OCI-LY3 (cell line): ENCODE data around the gene AACS.
"Not testable (repeated sequence)": the region's sequence is repeated elsewhere in the genome, so short reads cannot be mapped to it uniquely, and the experiment has no call there.

Source experiments
- H2AFZ ChIP-seq: fragments of 200-600, 300-600 bp; shearing (Covaris generic); 2 replicates; pipeline ENCODE4 v1.6.0; 2014; ENCODE audit warnings: antibody characterized with exemption, low read depth, low read length
- H3K27ac ChIP-seq: fragments of 200-600, 300-600 bp; sonication (generic); 2 replicates; pipeline ENCODE4 v1.5.1; 2014; ENCODE audit warnings: mild to moderate bottlenecking, low read length, moderate library complexity, mixed read lengths
- H3K27me3 ChIP-seq: fragments of 200-600, 300-600 bp; sonication (generic); 2 replicates; pipeline ENCODE4 v1.6.1; 2014; ENCODE audit warnings: low read depth, low read length, mixed read lengths
- H3K36me3 ChIP-seq: fragments of 200-600, 300-600 bp; sonication (generic); replicated peaks from 2 replicates; pipeline ENCODE3; 2014; ENCODE audit warnings: low read depth, low read length, mixed read lengths
- H3K4me1 ChIP-seq: fragments of 300-600, 200-600 bp; sonication (generic); 2 replicates; pipeline ENCODE4 v1.6.1; 2014; ENCODE audit warnings: low read length, mixed read lengths
- H3K4me2 ChIP-seq: fragments of 200-600, 300-600 bp; sonication (generic); 2 replicates; pipeline ENCODE4 v1.6.1; 2014; ENCODE audit warnings: low read length, mixed read lengths
- H3K4me3 ChIP-seq: fragments of 300-600, 200-600 bp; sonication (generic); 2 replicates; pipeline ENCODE4 v1.5.1; 2014; ENCODE audit warnings: antibody characterized with exemption, mild to moderate bottlenecking, low read length, moderate library complexity
- H3K79me2 ChIP-seq: fragments of 300-600, 200-600 bp; shearing (Covaris generic); 2 replicates; pipeline ENCODE4 v1.6.1; 2014; ENCODE audit warnings: mild to moderate bottlenecking, low read length, mixed read lengths
- H3K9ac ChIP-seq: fragments of 300-600, 200-600 bp; shearing (Covaris generic); 2 replicates; pipeline ENCODE4 v1.6.0; 2014; ENCODE audit warnings: mild to moderate bottlenecking, low read length, moderate library complexity
- H3K9me3 ChIP-seq: fragments of 200-600, 300-600 bp; shearing (Covaris generic); 2 replicates; pipeline ENCODE4 v1.6.1; 2014; ENCODE audit warnings: low read length, mixed read lengths; ENCODE audit not compliant: insufficient read depth
- H4K20me1 ChIP-seq: fragments of 200-600, 300-600 bp; sonication (generic); 2 replicates; pipeline ENCODE4 v1.6.1; 2016; ENCODE audit warnings: low read length, mixed read lengths; ENCODE audit not compliant: insufficient read depth
- EZH2phosphoT487 ChIP-seq: fragments of 200-600 bp; shearing (Covaris generic); IDR thresholded peaks from 2 replicates; pipeline ENCODE4 v1.6.1; 2018; ENCODE audit warnings: antibody characterized with exemption, mixed run types, low read depth
- TF ChIP-seq, protein P1 (sequence below): fragments of 200-600, 300-600 bp; sonication (generic); IDR thresholded peaks from 2 replicates; pipeline ENCODE4 v1.5.1; 2014; ENCODE audit warnings: antibody characterized with exemption, low read length, low read depth

AACS gene

DNA sequence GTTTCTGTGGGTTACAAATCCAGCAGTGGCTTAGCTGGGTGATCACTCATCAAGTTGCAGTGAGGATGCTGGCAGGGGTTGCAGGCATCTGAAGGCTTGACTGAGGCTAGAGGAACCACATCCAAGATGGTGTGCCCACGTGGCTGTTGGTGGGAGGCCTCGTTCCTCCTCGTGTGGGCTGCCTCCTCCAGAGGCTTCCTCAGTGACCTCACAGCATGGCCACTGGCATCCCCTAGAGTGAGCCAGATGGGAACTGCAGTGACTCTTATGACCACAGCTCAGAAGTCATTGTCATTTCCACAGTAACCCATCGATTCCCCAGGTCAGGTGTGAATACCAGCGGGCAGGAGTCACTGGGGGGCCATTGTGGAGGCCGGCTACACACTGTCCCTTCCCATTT is 17.8 kb downstream of the AACS start:
- Histone ChIP-seq H3K4me2 (no peak overlapping the region), H3K79me2 (no peaks in the 10 kb centered on the region), H3K27ac (no peak overlapping the region), H2AFZ (no peak overlapping the region), H3K9me3 (no peaks in the 10 kb centered on the region), H3K36me3 (peaks cover 17% of the 10 kb centered on the region), H4K20me1 (no peaks in the 10 kb centered on the region), H3K9ac (no peak overlapping the region), H3K27me3 (no peaks in the 10 kb centered on the region), H3K4me3 (no peak overlapping the region), H3K4me1 (no peaks in the 10 kb centered on the region)
- TF ChIP-seq, protein P1, sequence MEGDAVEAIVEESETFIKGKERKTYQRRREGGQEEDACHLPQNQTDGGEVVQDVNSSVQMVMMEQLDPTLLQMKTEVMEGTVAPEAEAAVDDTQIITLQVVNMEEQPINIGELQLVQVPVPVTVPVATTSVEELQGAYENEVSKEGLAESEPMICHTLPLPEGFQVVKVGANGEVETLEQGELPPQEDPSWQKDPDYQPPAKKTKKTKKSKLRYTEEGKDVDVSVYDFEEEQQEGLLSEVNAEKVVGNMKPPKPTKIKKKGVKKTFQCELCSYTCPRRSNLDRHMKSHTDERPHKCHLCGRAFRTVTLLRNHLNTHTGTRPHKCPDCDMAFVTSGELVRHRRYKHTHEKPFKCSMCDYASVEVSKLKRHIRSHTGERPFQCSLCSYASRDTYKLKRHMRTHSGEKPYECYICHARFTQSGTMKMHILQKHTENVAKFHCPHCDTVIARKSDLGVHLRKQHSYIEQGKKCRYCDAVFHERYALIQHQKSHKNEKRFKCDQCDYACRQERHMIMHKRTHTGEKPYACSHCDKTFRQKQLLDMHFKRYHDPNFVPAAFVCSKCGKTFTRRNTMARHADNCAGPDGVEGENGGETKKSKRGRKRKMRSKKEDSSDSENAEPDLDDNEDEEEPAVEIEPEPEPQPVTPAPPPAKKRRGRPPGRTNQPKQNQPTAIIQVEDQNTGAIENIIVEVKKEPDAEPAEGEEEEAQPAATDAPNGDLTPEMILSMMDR, result no peak
- no peak for TF ChIP-seq EZH2phosphoT487

DNA sequence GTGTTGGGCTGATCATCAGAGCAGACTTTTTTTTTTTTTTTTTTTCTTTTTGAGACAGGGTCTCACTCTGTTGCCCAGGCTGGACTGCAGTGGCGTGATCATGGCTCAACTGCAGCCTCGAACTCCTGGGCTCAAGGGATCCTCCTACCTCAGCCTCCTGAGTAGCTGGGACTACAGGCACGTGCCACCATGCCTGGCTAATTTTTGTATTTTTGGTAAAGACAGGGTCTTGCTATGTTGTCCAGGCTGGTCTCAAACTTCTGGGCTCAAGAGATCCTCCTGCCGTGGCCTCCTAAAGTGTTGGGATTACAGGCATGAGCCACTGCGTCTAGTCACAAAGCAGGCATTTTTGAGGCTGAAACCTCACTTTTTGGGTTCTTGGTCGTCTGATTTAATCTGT is 23.0 kb downstream of the AACS start:
- peaks cover 18% of the 10 kb centered on the region for H3K36me3 ChIP-seq
- H4K20me1 ChIP-seq, H3K4me1 ChIP-seq, H3K9ac ChIP-seq, H3K9me3 ChIP-seq, H2AFZ ChIP-seq, H3K27me3 ChIP-seq, H3K4me2 ChIP-seq, H3K27ac ChIP-seq, H3K79me2 ChIP-seq, H3K4me3 ChIP-seq: not testable (repeated sequence)

DNA sequence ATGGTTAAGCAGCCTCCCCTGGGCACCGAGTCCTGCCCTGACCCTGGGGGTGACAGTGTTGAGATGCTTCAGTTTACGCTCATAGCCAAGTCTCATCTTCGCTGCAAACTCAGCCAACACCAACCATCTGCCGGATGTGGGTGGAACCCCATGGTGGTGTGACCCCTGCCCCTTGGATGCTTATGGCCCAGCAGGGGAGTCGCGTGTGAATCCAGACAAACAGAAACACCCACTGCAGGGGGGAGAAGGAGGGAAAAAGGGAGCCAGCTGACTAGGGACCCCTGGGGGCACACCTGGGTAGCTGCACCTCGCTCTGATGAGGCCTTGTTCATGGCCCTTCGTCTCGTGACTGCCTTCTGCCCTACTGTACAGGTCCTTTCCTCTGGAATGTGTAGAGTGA is 23.8 kb downstream of the AACS start:
- Histone ChIP-seq H4K20me1 (no peaks in the 10 kb centered on the region; the same call in 1 of the 2 replicates), H3K27ac (no peak overlapping the region), H3K4me3 (no peak overlapping the region), H3K27me3 (no peaks in the 10 kb centered on the region), H2AFZ (no peak overlapping the region), H3K79me2 (no peaks in the 10 kb centered on the region), H3K9ac (no peak overlapping the region), H3K9me3 (no peaks in the 10 kb centered on the region), H3K4me1 (no peaks in the 10 kb centered on the region), H3K36me3 (peaks cover 18% of the 10 kb centered on the region), H3K4me2 (no peak overlapping the region)
- TF ChIP-seq, protein P1, result no peak
- TF ChIP-seq EZH2phosphoT487, result no peak

DNA sequence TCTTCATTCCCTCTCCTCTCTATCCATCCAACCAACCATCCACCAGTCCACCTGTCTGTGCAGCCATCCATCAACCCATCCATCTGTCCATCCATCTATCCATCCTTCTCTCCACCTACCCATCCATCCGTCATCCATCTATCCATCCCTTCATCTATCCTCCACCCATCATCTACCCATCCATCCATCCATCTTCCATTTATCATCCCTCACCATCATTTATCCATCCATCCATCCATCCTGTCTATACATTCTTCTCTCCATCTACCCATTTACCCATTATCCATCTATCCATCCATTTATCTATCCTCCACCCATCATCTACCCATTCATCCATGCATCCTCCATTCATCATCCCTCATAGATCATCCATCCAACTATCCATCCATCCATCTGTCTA is 24.4 kb downstream of the AACS start:
- H3K4me1 ChIP-seq, result no peaks in the 10 kb centered on the region
- no peak overlapping the region for H3K27ac ChIP-seq
- no peak overlapping the region for H2AFZ ChIP-seq
- H3K9me3 ChIP-seq, result no peaks in the 10 kb centered on the region
- no peak overlapping the region for H3K9ac ChIP-seq
- H3K4me2 ChIP-seq, result no peak overlapping the region
- H3K79me2 ChIP-seq, result no peaks in the 10 kb centered on the region
- no peak overlapping the region for H3K4me3 ChIP-seq
- H3K27me3 ChIP-seq, result no peaks in the 10 kb centered on the region
- no peaks in the 10 kb centered on the region; the same call in 1 of the 2 replicates for H4K20me1 ChIP-seq
- peaks cover 18% of the 10 kb centered on the region for H3K36me3 ChIP-seq
- TF ChIP-seq, protein P1, result no peak
- TF ChIP-seq EZH2phosphoT487, result no peak

DNA sequence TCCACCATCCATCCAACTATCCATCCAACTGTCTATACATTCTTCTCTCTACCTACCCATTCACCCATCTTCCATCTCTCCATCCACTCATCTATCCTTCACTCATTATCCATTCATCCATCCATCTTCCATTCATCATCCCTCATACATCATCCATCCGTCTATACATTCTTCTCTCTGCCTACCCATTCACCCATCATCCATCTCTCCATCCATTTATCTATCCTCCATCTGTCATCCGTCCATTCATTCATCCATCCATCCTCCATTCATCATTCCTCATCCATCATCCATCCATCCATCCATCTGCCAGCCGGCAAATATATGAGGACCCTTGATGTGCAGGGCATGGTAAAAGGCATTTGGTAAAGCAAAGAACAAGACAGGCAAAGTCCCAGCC is 25.2 kb downstream of the AACS start:
- TF ChIP-seq EZH2phosphoT487, result no peak
- TF ChIP-seq, protein P1, result no peak

More for the DNA sequence above, 25.2 kb downstream of the AACS start:
- Histone ChIP-seq H3K36me3 (peaks cover 11% of the 10 kb centered on the region), H4K20me1 (no peaks in the 10 kb centered on the region; the same call in 1 of the 2 replicates), H3K4me1 (no peaks in the 10 kb centered on the region), H3K4me3 (no peak overlapping the region), H2AFZ (no peak overlapping the region), H3K9me3 (no peaks in the 10 kb centered on the region), H3K9ac (no peak overlapping the region), H3K27ac (no peak overlapping the region), H3K79me2 (no peaks in the 10 kb centered on the region), H3K4me2 (no peak overlapping the region), H3K27me3 (no peaks in the 10 kb centered on the region)
